DND-41 (cell line): Measurements from ENCODE around the gene NAA80.

Experiments used
- CTCF ChIP-seq: IDR thresholded peaks from 2 replicates; pipeline ENCODE4 v1.5.1; 2012; ENCODE audit warnings: borderline replicate concordance, low read length, moderate library complexity, mild to moderate bottlenecking; ENCODE audit not compliant: poor library complexity, severe bottlenecking; ENCODE audit errors: extremely low read depth
- EZH2 ChIP-seq: IDR thresholded peaks from 3 replicates; pipeline ENCODE4 v1.6.1; 2012; ENCODE audit warnings: borderline replicate concordance, low read depth, mild to moderate bottlenecking, moderate library complexity, low read length, inconsistent platforms; ENCODE audit not compliant: severe bottlenecking

DNA sequence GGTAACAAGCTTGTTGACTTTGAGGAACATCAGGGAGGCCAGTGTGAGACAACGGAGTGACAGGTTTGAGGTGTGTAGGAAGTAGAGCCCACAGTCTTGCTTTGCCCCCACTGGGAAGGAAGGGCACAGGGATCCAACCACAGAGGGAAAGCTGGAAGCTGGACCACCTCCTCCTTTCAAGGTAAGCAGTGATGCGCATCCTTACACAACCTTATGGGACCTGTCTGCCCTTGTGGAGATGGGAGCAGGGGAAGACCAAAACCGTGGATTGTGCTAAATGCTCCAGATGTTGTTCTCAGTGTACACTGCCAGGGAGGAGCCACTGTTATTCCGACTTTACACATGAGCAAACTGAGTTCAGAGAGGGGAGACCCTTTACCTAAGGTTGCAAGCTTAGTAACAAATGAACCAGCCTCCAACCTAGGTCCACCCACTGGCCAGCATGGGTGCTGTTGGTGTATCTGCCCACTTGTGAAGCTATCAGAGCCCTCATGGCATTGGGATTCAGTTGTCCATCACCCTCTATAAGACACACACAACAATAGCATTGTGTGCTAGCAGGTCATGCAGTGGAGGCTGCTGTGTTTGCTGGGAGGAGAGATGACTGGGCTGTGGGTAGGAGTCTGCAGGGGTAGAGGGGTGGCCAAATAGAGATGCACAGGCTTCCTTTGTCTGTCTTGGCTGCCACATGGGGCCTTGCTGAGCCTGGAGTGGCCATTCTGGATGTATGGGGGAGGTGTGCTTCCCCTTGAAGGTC lies 20.9 kb downstream of the NAA80 start:
- TF ChIP-seq CTCF (no peak), EZH2 (no peak)
